ENCODE measurements around the gene TAP2. TPM values are rescaled to one million over a fixed set of nuclear protein-coding genes. Genes with fewer than 3 reads are reported as not detected.
"Not testable (repeated sequence)": the region's sequence is repeated elsewhere in the genome, so short reads cannot be mapped to it uniquely, and the experiment has no call there.

The TAP2 gene
- total RNA-seq = 45.8 TPM
- long read RNA-seq, full-length matches to known transcripts = 17 of 26 reads
- long read RNA-seq, partial matches to known transcripts = 6 of 26 reads
- long read RNA-seq, other reads (novel, unspliced or antisense) = 3 of 26 reads

DNA sequence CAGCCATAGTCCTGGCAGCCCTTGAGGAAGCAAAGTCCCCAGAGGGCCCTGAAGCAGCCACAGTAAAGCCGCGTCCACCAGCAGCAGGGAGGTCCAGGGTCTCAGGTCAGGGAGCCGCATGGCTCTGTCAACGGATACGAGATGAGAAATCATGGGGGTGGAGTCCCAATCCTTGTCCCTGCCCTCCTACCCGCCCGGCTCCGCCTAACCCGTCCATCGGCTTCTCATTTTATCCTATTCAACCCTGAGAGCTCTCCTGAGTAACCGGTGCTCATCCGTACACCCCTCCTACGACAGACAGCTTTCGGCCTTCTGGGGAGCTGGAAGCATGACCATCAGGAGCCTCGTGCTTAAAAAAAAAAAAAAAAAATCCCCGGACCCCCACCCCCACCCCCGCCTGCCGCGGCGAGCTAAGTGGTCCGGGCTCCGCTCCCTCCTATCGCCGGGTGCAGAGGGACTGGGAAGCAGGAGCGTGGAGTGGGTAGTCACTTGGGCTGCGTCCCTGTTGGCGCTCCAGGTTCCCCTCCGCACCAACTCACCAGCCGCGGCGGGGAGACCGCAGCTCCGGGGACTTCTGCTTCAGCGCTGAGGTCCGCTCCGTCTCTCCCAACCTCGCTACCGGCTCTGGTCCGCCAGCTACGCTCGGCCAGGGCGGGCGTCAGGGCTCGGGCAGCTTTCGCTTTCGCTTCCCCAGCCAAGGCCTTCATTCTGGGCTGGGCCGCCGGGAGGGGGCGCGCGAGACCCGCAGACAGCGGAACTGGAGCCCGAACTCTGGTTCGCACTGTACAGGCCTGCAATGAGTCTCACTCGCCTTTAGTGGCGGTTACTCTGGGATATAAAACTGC, at the start of gene TAP2:
Gene TAP2 (minus strand): TSS at position 626 of the 845 bp plus-strand sequence. CDS start 506 bp downstream, at position 120.
- peak; percentile 99 for DNase-seq (ENCODE audit: low spot score)

- no peak for DNase-seq (ENCODE audit: low spot score)
Measured at GRCh38 chr6:32887616-32888015, 49.1 kb upstream of the TAP2 start.

- no peak for DNase-seq (ENCODE audit: low spot score)
Measured at GRCh38 chr6:32886681-32887383, 48.3 kb upstream of the TAP2 start.

DNA sequence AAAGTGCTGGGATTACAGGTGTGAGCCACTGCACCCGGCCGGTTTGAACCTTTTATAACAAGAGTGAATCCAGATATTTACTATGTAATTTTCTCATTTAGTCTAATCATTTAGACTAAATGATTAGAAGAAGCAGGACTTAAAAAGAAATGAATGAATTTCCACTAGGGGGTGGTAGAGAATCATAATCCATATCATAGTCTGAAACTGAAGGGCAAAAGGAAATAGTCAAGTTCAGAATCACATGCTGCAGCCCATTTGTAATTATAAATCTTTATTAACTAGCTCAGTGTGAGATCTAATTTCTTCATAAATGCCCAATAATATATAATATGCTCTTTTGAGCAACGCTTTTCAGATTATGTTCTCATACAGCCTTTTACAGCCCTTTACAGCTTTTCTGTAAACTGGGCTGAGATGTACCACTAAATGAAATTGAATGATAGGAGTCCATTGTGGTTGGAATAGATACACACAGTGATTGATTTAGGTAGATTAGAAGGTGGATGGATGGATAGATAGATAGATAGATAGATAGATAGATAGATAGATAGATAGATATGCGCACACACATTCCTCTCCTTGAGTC, 47.3 kb upstream of the TAP2 start:
- no peak for DNase-seq (ENCODE audit: low spot score)

DNA sequence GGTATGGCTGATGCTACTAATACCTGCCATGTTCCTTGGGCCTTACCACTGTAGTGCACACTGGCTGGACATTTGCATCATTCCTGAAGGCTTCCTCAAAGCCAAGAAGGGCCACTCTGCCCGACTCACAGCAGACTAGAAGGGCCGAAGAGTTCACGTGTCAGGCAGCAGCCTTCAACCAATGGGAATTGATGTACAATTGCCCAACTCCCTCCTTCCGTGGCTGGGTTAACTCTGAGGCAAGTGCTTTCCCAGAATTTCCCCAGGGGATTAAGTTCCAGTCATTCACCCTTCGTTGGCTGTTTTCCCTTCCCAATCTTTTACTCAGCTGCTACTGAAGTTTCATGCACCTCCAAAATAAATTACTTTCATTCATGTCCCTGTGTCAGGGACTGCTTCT, 45.2 kb upstream of the TAP2 start:
- no peak for DNase-seq (ENCODE audit: low spot score)

GRCh38 chr6:32882879-32883250, 44.3 kb upstream of the TAP2 start:
- no peak for DNase-seq (ENCODE audit: low spot score)

DNA sequence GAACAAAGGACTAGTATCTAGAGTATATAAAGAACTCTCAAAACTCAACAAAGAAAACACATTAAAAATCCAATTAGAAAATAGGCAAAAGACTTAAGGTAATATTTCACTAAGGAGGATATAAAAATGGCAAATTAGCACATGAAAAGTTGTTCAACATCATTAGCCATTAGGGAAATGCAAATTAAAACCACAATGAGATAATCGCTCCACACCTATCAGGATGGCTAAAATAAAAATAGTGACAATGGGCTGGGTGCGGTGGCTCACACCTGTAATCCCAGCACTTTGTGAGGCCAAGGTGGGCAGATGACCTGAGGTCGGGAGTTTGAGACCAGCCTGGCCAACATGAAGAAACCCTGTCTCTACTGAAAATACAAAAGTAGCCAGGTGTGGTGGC, 42.4 kb upstream of the TAP2 start:
- not testable (repeated sequence) for DNase-seq (ENCODE audit: low spot score)

DNA sequence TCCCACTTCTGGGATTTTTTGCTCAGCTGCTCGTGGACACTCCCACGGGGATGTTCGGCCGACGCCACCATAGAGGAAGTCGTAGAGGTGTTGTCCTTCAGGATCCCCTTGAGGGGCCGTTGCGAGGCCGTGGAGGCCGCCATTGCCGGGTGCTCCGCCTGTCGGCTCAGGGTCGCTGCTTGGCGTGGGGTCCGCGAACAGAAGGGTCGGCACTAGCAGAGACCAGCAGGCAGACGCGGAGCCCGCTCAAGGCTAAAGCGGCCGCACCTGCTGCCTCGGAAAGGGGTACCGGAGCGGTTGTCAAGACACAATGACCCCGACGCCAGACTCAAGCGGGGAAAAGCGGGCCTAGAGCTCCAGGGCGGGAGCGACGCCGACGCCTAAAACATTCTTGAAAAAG, 41.2 kb upstream of the TAP2 start:
- DNase-seq (ENCODE audit: low spot score) = no peak

DNA sequence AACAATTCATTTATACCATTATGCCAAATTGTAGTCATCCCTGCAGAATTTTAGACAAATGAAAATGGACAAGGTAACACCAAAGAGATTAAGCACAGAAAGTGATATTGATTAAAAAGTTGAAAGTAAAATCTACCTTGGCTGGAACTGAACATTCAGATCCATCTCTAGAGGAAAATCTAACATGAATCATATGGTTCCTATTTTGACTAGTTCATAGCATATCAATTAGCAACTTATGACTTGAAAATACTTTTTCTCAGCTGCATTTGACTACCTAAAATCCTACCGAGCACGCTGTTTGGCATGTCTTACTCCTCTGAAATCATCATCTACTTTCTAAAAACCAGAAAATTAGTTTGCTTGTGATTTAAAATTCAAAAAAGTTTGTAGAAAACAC, 38.1 kb upstream of the TAP2 start:
- no peak for DNase-seq (ENCODE audit: low spot score)

DNA sequence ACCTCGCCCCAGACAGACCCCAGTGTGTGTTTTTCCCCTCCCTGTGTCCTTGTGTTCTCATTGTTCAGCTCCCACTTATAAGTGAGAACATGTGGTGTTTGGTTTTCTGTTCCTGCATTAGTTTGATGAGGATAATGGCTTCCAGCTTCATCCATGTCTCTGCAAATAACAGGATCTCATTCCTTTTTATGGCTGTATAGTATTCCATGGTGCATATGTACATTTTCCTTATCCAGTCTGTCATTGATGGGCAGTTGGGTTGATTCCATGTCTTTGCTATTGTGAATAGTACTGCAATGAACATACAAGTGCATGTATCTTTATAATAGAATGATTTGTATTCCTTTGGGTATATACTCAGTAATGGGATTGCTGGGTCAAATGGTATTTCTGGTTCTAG, 35.4 kb upstream of the TAP2 start:
- DNase-seq (ENCODE audit: low spot score) = not testable (repeated sequence)

GRCh38 chr6:32868257-32868788, 29.8 kb upstream of the TAP2 start:
- DNase-seq (ENCODE audit: low spot score) = no peak

DNA sequence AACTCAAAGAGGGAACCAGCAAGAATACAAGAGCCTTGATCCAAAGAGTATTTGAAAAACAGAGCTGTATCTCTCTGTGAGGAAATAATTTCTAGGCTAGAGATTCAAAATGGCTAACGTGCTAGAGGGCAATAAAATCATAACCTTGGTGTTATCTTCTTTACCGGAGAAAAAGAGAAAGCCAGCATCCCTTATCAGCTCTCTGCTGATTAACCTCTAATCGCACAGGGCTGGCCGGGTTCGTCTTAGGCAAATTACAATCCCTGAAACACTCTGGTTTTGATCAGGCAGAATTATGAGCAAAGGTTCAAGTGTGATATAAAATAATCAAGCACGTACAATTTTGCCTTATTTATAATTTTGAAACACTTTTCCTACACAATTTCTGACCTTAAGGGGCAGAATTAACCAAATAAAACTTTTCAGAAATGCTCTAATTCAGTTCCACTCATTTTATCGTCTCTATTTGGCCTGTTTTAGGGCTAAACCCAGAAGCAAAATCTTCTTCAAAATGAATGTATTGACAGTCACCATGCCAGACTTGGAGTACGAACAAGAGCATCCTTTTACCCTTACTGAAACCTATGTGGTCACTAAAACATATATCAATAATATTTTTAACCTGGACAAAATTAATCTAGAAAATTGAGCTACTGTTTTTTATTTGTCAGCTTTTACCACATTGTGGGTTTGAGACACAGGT, 29.2 kb upstream of the TAP2 start:
- no peak for DNase-seq (ENCODE audit: low spot score)

GRCh38 chr6:32867022-32867477, 28.5 kb upstream of the TAP2 start:
- DNase-seq (ENCODE audit: low spot score) = no peak

DNA sequence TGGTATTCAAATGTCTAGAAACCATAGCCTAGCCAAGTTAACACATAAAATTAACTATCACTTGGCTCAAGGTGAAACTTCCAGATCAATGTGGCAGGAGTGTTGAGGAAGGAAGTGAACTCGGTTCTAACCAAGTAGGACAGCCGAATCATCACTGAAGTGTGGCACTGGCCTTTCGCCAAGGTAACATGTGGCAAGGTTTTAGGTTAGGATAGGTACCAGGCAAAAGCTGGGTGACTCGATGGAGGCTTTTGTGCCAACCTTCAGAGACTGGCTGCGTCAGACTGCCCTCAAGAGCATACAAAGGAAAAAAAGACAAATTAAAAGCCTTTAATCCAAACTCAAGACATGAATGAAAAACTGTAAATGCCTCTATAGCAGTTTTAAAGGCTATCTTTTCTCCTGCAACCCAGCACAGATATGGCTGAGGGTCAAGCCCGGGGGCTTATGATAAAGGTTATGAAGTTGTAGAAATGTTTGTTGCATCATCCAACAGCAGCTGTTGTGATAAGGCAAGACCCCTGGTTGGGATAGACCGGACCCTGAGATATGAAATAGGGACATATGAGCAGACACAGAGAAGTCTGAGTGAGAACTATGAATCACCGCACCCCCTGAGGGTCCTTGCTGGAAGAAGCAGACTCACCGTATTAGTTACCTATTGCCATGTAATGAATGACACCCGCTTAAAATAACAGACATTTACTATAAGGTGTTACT, 27.3 kb upstream of the TAP2 start:
- DNase-seq (ENCODE audit: low spot score) = no peak

DNA sequence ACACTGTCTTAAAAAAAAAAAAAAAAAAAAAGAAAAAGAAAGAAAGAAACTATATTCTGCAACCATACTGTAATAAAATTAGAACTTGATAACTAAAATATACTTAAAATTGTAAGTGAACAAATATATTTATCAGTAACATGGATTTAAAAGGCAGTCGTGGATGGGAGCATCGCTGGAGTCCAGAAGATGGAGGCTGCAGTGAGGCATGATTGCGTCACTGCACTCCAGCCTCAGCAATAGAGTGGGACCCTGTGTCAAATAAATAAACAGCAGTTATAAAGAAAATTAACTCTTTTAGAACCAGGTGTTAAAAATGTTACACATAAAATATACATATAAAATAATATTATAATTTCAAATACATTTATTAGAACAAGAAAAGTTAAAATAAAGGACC, 24.2 kb upstream of the TAP2 start:
- no peak for DNase-seq (ENCODE audit: low spot score)

DNA sequence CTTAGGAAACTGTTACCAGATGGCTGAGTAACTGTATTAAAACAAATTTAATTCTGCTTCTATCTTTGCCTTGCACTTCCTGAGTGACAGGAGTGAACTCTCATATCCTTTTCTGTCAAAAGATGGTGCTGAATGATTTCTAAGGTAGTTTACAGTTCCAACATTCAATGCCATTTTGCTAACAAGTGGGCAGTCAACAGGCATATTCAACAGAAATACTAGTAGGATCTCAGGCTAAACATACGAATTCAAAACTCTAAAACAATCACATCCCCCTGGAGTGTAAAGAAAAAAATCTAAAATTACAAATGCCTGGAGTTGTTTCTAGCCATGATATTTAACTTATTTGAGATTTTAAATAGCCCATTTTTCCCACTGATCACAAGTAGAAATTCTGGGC, 22.1 kb upstream of the TAP2 start:
- no peak for DNase-seq (ENCODE audit: low spot score)

DNA sequence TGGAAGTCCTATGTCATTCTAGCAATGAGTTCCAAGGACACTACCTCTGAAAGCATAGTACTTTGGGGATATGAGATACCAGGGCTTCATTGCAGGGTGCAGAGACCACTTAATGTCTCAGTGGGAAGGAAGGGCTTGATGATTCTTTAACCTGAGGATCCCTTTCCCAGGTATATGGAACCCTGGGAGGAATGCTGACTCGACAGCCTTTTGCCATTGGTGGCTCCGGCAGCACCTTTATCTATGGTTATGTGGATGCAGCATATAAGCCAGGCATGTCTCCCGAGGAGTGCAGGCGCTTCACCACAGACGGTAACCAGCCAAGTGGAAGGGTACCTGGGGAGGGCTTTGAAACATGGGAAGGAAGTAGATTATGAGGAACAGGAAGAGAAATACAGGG, 19.7 kb upstream of the TAP2 start:
- no peak for DNase-seq (ENCODE audit: low spot score)

- no peak for DNase-seq (ENCODE audit: low spot score)
Measured at GRCh38 chr6:32857156-32857891, 18.8 kb upstream of the TAP2 start.

GRCh38 chr6:32855467-32856174, 17.1 kb upstream of the TAP2 start:
- DNase-seq (ENCODE audit: low spot score) = no peak
